Neural progenitor cell (in vitro differentiated cells): ENCODE data around the gene PIM2. TPM values are rescaled to one million over a fixed set of nuclear protein-coding genes. Genes with fewer than 3 reads are reported as not detected.

Experiments
- DNase-seq: peaks from one replicate; pipeline ENCODE4 v3.0.0-alpha.2; 2016; ENCODE audit warnings: low spot score
- H2AFZ ChIP-seq: fragments of 200-600 bp; sonication (generic); replicated peaks from 2 replicates; pipeline ENCODE4 v1.6.1; 2016; ENCODE audit warnings: antibody characterized with exemption
- H3F3A ChIP-seq: fragments of 200-600 bp; sonication (generic); 2 replicates; pipeline ENCODE4 v1.6.1; 2016; ENCODE audit warnings: antibody characterized with exemption, low read depth
- H3K27ac ChIP-seq: fragments of 200-600 bp; sonication (generic); 2 replicates; pipeline ENCODE4 v1.5.1; 2016; ENCODE audit warnings: mild to moderate bottlenecking
- H3K27me3 ChIP-seq: fragments of 200-600 bp; sonication (generic); 2 replicates; pipeline ENCODE4 v1.6.1; 2016; ENCODE audit warnings: mild to moderate bottlenecking, moderate library complexity
- H3K36me3 ChIP-seq: fragments of 200-600 bp; sonication (generic); 2 replicates; pipeline ENCODE4 v1.5.1; 2016
- H3K4me1 ChIP-seq: fragments of 200-600 bp; sonication (generic); 2 replicates; pipeline ENCODE4 v1.6.1; 2016; ENCODE audit warnings: mixed run types
- H3K4me2 ChIP-seq: fragments of 200-600 bp; sonication (generic); 2 replicates; pipeline ENCODE4 v1.6.1; 2016
- H3K4me3 ChIP-seq: fragments of 200-600 bp; sonication (generic); 2 replicates; pipeline ENCODE4 v1.5.1; 2016
- H3K79me2 ChIP-seq: fragments of 200-600 bp; sonication (generic); 2 replicates; pipeline ENCODE4 v1.6.1; 2016; ENCODE audit warnings: low read depth
- H3K9ac ChIP-seq: fragments of 200-600 bp; sonication (generic); 2 replicates; pipeline ENCODE4 v1.6.1; 2016
- H3K9me3 ChIP-seq: fragments of 200-600 bp; sonication (generic); 2 replicates; pipeline ENCODE4 v1.5.1; 2016; ENCODE audit warnings: low read depth
- H4K20me1 ChIP-seq: fragments of 200-600 bp; sonication (generic); 2 replicates; pipeline ENCODE4 v1.6.1; 2016; ENCODE audit warnings: low read depth
- H3K27ac Mint-ChIP-seq: 3 replicates; pipeline ENCODE4 v1.8.0; 2021; ENCODE audit warnings: mixed read lengths
- H3K27me3 Mint-ChIP-seq: 2 replicates; pipeline ENCODE4 v1.8.0; 2022; ENCODE audit warnings: low read depth, mild to moderate bottlenecking, inconsistent platforms, moderate library complexity, mixed read lengths; ENCODE audit not compliant: insufficient read depth
- H3K36me3 Mint-ChIP-seq: 3 replicates; pipeline ENCODE4 v1.8.0; 2021; ENCODE audit warnings: mixed read lengths
- H3K4me1 Mint-ChIP-seq: 3 replicates; pipeline ENCODE4 v1.8.0; 2021; ENCODE audit warnings: mixed read lengths
- H3K4me3 Mint-ChIP-seq: 3 replicates; pipeline ENCODE4 v1.8.0; 2021; ENCODE audit warnings: mild to moderate bottlenecking, moderate library complexity, mixed read lengths
- H3K9me3 Mint-ChIP-seq: 3 replicates; pipeline ENCODE4 v1.8.0; 2020; ENCODE audit warnings: mixed read lengths
- EZH2 ChIP-seq: fragments of 200-600 bp; sonication (generic); IDR thresholded peaks from 2 replicates; pipeline ENCODE4 v1.6.1; 2017; ENCODE audit warnings: antibody characterized with exemption, mild to moderate bottlenecking, moderate library complexity
- EZH2phosphoT487 ChIP-seq: fragments of 200-600 bp; sonication (generic); IDR thresholded peaks from 2 replicates; pipeline ENCODE4 v1.6.1; 2017; ENCODE audit warnings: antibody characterized with exemption
- total RNA-seq: library from RNA; depleted of rRNA; stranded (reverse); fragments of >200 nt; gene quantifications from 2 replicates; pipeline ENCODE4 v1.2.3, GENCODE V29; 2015; ENCODE audit warnings: low replicate concordance
- TF ChIP-seq, protein P1 (sequence below): fragments of 200-600 bp; sonication (generic); IDR thresholded peaks from 2 replicates; pipeline ENCODE4 v1.5.1; 2017; ENCODE audit warnings: antibody characterized with exemption, mild to moderate bottlenecking

The PIM2 gene
- total RNA-seq, 1 donor from 2014 or later: 14.7 TPM

DNA sequence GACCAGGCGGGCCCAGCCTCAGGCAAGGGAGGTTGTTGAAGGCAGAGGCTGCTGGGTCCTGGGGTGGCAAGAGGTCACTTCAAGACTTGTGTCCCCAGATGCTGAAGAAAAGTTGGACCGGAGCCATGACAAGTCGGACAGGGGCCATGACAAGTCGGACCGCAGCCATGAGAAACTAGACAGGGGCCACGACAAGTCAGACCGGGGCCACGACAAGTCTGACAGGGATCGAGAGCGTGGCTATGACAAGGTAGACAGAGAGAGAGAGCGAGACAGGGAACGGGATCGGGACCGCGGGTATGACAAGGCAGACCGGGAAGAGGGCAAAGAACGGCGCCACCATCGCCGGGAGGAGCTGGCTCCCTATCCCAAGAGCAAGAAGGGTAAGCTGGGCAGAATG is 16.7 kb downstream of the PIM2 start:
- Histone ChIP-seq H3F3A (peaks cover 3% of the 10 kb centered on the region), H3K4me1 (no peaks in the 10 kb centered on the region), H3K27ac (no peak overlapping the region), H4K20me1 (no peaks in the 10 kb centered on the region), H3K36me3 (no peaks in the 10 kb centered on the region), H2AFZ (no peak overlapping the region), H3K4me3 (no peak overlapping the region), H3K9me3 (no peaks in the 10 kb centered on the region), H3K79me2 (peaks cover 19% of the 10 kb centered on the region), H3K9ac (no peak overlapping the region), H3K27me3 (no peaks in the 10 kb centered on the region), H3K4me2 (no peak overlapping the region)
- no peak for DNase-seq
- peaks cover 4% of the 10 kb centered on the region for H3K4me1 Mint-ChIP-seq
- peaks cover 7% of the 10 kb centered on the region for H3K36me3 Mint-ChIP-seq
- peak overlapping the region; percentile 25 for H3K4me3 Mint-ChIP-seq
- H3K27me3 Mint-ChIP-seq: peaks cover 4% of the 10 kb centered on the region
- H3K9me3 Mint-ChIP-seq: peaks cover 12% of the 10 kb centered on the region
- no peak overlapping the region for H3K27ac Mint-ChIP-seq
- TF ChIP-seq EZH2: no peak
- TF ChIP-seq, protein P1, sequence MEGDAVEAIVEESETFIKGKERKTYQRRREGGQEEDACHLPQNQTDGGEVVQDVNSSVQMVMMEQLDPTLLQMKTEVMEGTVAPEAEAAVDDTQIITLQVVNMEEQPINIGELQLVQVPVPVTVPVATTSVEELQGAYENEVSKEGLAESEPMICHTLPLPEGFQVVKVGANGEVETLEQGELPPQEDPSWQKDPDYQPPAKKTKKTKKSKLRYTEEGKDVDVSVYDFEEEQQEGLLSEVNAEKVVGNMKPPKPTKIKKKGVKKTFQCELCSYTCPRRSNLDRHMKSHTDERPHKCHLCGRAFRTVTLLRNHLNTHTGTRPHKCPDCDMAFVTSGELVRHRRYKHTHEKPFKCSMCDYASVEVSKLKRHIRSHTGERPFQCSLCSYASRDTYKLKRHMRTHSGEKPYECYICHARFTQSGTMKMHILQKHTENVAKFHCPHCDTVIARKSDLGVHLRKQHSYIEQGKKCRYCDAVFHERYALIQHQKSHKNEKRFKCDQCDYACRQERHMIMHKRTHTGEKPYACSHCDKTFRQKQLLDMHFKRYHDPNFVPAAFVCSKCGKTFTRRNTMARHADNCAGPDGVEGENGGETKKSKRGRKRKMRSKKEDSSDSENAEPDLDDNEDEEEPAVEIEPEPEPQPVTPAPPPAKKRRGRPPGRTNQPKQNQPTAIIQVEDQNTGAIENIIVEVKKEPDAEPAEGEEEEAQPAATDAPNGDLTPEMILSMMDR: no peak
- no peak for TF ChIP-seq EZH2phosphoT487

DNA sequence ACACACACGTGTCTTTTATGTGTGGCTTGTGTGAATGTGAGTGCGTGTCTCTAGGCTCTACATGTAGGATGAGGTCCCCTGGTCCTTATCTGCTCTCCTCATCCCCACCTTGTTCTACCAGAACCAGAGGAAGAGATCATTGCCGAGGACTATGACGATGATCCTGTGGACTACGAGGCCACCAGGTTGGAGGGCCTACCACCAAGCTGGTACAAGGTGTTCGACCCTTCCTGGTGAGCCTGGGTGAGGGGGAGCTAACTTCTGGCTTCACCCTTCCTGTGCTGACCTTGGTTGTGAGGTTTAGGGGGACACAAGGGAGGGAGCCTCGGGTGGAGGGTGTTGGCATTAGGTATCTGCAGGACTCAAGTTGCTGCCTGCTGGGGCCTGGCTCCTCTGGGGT is 17.8 kb downstream of the PIM2 start:
- Histone ChIP-seq H3K27me3 (no peaks in the 10 kb centered on the region), H3K27ac (no peak overlapping the region), H2AFZ (no peak overlapping the region), H3K9me3 (no peaks in the 10 kb centered on the region), H3K4me1 (no peaks in the 10 kb centered on the region), H3F3A (peaks cover 3% of the 10 kb centered on the region), H3K9ac (no peak overlapping the region), H4K20me1 (peaks cover 9% of the 10 kb centered on the region), H3K4me2 (no peak overlapping the region), H3K79me2 (peaks cover 30% of the 10 kb centered on the region), H3K36me3 (no peaks in the 10 kb centered on the region), H3K4me3 (no peak overlapping the region)
- Mint-ChIP-seq H3K36me3 (peaks cover 7% of the 10 kb centered on the region), H3K9me3 (peaks cover 18% of the 10 kb centered on the region), H3K27me3 (peaks cover 4% of the 10 kb centered on the region), H3K4me3 (no peak overlapping the region), H3K4me1 (peaks cover 12% of the 10 kb centered on the region), H3K27ac (no peak overlapping the region)
- TF ChIP-seq EZH2 (no peak), EZH2phosphoT487 (no peak)
- TF ChIP-seq, protein P1: no peak
- DNase-seq: no peak

DNA sequence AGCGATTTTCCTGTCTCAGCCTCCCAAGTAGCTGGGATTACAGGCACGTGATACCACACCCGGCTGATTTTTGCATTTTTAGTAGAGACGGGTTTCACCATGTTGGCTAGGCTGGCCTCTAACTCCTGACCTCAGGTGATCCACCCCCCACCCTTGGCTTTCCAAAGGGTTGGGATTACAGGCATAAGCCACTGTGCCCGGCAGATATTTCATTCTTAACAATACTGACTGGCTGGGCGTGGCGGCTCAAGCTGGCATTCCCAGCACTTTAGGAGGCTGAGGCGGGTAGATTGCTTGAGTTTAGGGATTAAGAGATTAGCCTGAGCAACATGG is 19.8 kb downstream of the PIM2 start:
- no peaks in the 10 kb centered on the region for H3K9me3 ChIP-seq
- Mint-ChIP-seq H3K9me3 (peaks cover 17% of the 10 kb centered on the region), H3K27ac (no peak overlapping the region), H3K4me3 (no peak overlapping the region), H3K4me1 (peaks cover 16% of the 10 kb centered on the region), H3K27me3 (peaks cover 7% of the 10 kb centered on the region), H3K36me3 (peaks cover 7% of the 10 kb centered on the region)
- H3K27me3 ChIP-seq: no peaks in the 10 kb centered on the region
- no peak overlapping the region for H3K4me3 ChIP-seq
- H2AFZ ChIP-seq: no peak overlapping the region
- H3K4me2 ChIP-seq: no peak overlapping the region
- H3K9ac ChIP-seq: no peak overlapping the region
- TF ChIP-seq EZH2phosphoT487: no peak
- no peak for TF ChIP-seq EZH2
- TF ChIP-seq, protein P1: no peak
- H3K79me2 ChIP-seq: peaks cover 44% of the 10 kb centered on the region
- H3K4me1 ChIP-seq: no peaks in the 10 kb centered on the region
- no peaks in the 10 kb centered on the region for H3K36me3 ChIP-seq
- no peak for DNase-seq
- peaks cover 3% of the 10 kb centered on the region for H3F3A ChIP-seq
- peaks cover 22% of the 10 kb centered on the region for H4K20me1 ChIP-seq
- no peak overlapping the region for H3K27ac ChIP-seq
